ENCODE results near the gene CETP.

Gene CETP, protein sequence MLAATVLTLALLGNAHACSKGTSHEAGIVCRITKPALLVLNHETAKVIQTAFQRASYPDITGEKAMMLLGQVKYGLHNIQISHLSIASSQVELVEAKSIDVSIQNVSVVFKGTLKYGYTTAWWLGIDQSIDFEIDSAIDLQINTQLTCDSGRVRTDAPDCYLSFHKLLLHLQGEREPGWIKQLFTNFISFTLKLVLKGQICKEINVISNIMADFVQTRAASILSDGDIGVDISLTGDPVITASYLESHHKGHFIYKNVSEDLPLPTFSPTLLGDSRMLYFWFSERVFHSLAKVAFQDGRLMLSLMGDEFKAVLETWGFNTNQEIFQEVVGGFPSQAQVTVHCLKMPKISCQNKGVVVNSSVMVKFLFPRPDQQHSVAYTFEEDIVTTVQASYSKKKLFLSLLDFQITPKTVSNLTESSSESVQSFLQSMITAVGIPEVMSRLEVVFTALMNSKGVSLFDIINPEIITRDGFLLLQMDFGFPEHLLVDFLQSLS

DNA sequence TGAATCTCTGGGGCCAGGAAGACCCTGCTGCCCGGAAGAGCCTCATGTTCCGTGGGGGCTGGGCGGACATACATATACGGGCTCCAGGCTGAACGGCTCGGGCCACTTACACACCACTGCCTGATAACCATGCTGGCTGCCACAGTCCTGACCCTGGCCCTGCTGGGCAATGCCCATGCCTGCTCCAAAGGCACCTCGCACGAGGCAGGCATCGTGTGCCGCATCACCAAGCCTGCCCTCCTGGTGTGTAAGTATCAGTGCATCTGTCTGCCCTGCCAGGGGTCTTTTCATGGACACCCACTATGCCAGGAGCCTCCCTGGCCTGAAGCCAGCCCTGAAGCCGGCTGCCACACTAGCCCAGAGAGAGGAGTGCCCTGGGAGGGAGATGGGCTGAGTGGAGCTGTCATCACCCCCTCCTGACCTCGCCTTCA lies at the start of gene CETP:
CETP (plus strand) TSS at position 100 of the 431 bp plus-strand sequence; CDS start at position 130, 30 bp downstream.
- DNase-seq (ENCODE audit: low read depth): no peak
- TF ChIP-seq, protein P1, sequence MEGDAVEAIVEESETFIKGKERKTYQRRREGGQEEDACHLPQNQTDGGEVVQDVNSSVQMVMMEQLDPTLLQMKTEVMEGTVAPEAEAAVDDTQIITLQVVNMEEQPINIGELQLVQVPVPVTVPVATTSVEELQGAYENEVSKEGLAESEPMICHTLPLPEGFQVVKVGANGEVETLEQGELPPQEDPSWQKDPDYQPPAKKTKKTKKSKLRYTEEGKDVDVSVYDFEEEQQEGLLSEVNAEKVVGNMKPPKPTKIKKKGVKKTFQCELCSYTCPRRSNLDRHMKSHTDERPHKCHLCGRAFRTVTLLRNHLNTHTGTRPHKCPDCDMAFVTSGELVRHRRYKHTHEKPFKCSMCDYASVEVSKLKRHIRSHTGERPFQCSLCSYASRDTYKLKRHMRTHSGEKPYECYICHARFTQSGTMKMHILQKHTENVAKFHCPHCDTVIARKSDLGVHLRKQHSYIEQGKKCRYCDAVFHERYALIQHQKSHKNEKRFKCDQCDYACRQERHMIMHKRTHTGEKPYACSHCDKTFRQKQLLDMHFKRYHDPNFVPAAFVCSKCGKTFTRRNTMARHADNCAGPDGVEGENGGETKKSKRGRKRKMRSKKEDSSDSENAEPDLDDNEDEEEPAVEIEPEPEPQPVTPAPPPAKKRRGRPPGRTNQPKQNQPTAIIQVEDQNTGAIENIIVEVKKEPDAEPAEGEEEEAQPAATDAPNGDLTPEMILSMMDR (conservative IDR thresholded peaks at IDR 0.05; ENCODE audit: low read depth, low read length): no peak
- no peak within 1 kb of the TSS for H3K4me3 ChIP-seq (ENCODE audit: low read length)

DNA sequence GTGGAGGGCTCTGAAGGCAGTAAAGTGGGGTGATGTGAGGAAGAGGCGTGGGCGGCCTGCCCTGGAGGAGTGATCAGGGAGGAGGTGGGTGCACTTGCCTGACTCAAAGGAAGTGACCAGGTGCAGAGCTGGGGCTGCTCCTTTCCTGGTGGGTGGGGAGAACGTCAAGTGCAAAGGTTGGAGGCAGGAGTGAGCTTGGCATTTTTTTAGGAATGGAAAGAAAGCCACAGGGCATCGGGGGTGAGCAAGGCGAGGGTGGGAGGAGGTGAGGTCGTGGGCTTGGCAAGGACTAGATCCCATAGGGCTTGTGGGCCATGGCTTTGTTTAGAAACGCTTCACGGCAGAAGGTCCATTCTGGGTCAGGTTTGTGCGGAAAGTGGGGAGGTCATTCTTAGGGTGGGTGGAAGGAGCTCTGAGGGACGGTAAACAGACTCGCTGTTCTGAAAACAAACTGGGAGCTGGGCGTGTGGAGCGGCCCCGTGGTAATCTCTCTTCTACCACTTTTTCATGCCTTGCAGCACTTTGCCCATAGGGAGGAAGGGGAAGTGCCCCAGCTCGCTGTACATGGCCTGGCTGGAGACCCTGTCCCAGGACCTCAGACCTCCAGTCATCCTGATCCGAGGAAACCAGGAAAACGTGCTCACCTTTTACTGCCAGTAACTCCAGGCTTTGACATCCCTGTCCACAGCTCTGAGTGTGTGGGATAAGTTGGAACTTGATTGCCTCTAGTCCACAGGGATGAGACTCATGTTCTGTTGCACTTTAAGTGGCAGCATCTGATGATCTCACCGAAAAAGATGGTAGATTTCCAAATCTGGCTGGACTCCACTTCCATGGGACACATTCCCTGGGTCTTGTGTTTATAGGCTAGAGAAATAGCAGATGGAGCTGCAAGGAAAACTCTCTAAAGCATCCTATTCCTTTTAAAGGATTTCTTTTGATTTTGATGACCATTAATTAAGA lies 48.7 kb upstream of the CETP start:
- TF ChIP-seq, protein P1 (conservative IDR thresholded peaks at IDR 0.05; ENCODE audit: low read depth, low read length): no peak
- H3K4me3 ChIP-seq (ENCODE audit: low read length): no peak overlapping the region
- no peak for DNase-seq (ENCODE audit: low read depth)

GRCh38 chr16:56914896-56915295 lies 46.9 kb upstream of the CETP start:
- TF ChIP-seq, protein P1 (conservative IDR thresholded peaks at IDR 0.05; ENCODE audit: low read depth, low read length): no peak
- no peak overlapping the region for H3K4me3 ChIP-seq (ENCODE audit: low read length)
- no peak for DNase-seq (ENCODE audit: low read depth)

DNA sequence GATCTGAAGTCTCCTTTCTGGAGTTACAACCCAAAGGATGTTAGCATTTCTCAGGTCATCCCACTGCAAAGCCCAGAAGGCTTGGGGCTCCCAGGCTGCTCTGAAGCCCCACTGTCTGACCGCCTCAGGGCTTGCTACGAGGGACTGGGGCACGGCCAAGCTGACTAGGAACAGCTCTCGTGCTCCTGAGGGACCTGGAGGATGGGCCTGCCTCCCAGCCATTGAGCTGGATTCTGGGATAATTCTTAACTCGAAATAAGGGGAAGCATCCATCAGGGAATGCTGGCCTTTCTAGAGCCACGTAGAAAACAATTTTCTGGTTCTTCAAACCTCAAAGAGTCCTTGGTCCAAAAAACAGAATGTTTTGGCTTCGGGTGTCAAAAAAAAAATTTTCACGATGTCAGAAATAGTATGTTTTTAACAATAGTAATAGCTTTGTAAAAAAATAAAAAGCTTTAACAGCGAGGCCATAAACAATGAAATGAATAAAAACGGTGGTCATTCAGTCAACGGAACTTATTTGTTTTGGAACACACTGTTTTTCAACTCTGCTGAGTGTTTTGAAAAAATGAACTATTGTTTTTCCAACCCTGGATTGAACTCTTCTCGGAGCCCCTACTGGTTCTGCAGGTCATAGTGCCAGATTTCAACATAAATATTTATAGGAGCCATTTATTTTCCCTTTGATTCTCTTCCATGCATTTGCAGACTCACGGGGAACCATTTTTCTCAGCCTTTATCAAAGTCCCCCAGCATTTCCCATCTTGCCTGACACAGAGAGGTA lies 46.2 kb upstream of the CETP start:
- TF ChIP-seq, protein P1 (conservative IDR thresholded peaks at IDR 0.05; ENCODE audit: low read depth, low read length): no peak
- no peak for DNase-seq (ENCODE audit: low read depth)
- H3K4me3 ChIP-seq (ENCODE audit: low read length): no peak overlapping the region

DNA sequence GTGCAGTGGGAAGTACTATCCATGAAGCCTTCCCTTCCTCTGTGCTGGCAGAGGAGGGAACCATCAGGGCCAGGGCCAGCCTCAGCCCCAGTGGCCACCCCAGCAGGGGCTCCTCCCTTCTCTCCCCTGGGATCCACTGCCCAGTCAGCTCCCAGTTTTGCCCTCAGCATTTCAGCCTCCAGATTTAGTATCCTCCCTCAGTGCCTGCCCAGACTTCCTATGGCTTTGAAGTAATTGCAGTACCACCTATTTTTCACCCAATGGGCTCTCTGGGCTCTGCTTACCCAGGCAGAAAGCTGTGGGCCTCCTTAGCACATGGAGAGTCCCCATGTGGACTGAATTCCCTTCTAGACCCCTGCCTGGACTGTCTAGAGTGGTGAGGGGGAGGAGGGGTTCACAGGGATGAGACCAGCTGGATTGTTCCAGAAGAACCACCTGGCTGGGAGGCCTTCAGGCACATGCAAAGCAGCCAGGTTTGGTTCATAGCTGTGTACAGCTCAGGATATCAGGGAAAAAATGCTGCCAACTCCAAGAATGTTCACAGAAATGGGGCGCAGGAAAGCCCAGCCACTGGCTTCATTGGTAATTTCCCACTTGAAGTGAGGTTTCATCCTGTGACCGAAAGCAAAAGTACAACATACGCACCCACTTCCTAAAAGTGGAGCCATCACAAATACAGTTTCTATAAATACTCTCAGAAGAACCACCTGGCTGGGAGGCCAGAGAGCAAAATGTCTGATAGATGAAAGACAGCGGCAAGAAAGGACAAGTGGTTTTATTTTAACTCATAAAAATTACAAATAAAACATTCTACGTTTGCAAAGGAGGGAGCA lies 45.0 kb upstream of the CETP start:
- TF ChIP-seq, protein P1 (conservative IDR thresholded peaks at IDR 0.05; ENCODE audit: low read depth, low read length): no peak
- H3K4me3 ChIP-seq (ENCODE audit: low read length): no peak overlapping the region
- no peak for DNase-seq (ENCODE audit: low read depth)
